ENCODE data around the gene LARP4. TPM values are rescaled to one million over a fixed set of nuclear protein-coding genes. Genes with fewer than 3 reads are reported as not detected.

The LARP4 gene
- total and polyA plus RNA-seq, 9 of the 15 experiments (the other 6 are each of a cell fraction or from before 2014, with no cell fraction given) = 31.6 to 84.5 (median 52.4) TPM

GRCh38 chr12:50400638-50401499, at the start of gene LARP4 (continued):
- TF ChIP-seq, protein P1, sequence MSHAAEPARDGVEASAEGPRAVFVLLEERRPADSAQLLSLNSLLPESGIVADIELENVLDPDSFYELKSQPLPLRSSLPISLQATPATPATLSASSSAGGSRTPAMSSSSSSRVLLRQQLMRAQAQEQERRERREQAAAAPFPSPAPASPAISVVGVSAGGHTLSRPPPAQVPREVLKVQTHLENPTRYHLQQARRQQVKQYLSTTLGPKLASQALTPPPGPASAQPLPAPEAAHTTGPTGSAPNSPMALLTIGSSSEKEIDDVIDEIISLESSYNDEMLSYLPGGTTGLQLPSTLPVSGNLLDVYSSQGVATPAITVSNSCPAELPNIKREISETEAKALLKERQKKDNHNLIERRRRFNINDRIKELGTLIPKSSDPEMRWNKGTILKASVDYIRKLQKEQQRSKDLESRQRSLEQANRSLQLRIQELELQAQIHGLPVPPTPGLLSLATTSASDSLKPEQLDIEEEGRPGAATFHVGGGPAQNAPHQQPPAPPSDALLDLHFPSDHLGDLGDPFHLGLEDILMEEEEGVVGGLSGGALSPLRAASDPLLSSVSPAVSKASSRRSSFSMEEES (CRISPR knock-in tag; IDR thresholded peaks at IDR 0.05) = 0 out of 2 replicates have a peak, but pooled peaks have one; percentile 5
- TF ChIP-seq MITF (IDR thresholded peaks at IDR 0.05) (0 out of 2 replicates have a peak, but pooled peaks have one; percentile 5), HNRNPLL (IDR thresholded peaks at IDR 0.05; ENCODE audit: low read depth, low read length, poor library complexity, severe bottlenecking) (peak; percentile 46), NR3C1 (CRISPR knock-in tag; IDR thresholded peaks at IDR 0.05) (no peak), ZMIZ1 (IDR thresholded peaks at IDR 0.05; ENCODE audit: low read depth in 2 of 2, low read length in 2 of 2) (peak in 1 of 2 experiments; percentile 60; a peak in 1 of 4 replicates), ZNF699 (CRISPR knock-in tag; IDR thresholded peaks at IDR 0.05; ENCODE audit: insufficient replicate concordance) (no peak), ADNP (tag; IDR thresholded peaks at IDR 0.05) (no peak), MEF2A (IDR thresholded peaks at IDR 0.05; ENCODE audit: control insufficient read depth, low read depth, low read length) (no peak), ARID2 (IDR thresholded peaks at IDR 0.05) (no peak), MIER1 (IDR thresholded peaks at IDR 0.05; ENCODE audit: low read depth) (no peak; the same call in 1 of the 2 replicates), BRCA1 (IDR thresholded peaks at IDR 0.05) (no peak), BRCA1 (CRISPR knock-in tag; IDR thresholded peaks at IDR 0.05) (no peak; the same call in 1 of the 2 replicates), GTF2A2 (tag; IDR thresholded peaks at IDR 0.05) (no peak), GTF2F1 (IDR thresholded peaks at IDR 0.05; ENCODE audit: low read depth, low read length) (0 out of 2 replicates have a peak, but pooled peaks have one; percentile 55), ZNF140 (CRISPR knock-in tag; IDR thresholded peaks at IDR 0.05) (no peak), ZNF717 (CRISPR knock-in tag; IDR thresholded peaks at IDR 0.05) (no peak), ZBTB1 (CRISPR knock-in tag; IDR thresholded peaks at IDR 0.05; ENCODE audit: borderline replicate concordance, low read depth) (peak; percentile 8; the same call in 1 of the 2 replicates)
- TF ChIP-seq, protein P2, sequence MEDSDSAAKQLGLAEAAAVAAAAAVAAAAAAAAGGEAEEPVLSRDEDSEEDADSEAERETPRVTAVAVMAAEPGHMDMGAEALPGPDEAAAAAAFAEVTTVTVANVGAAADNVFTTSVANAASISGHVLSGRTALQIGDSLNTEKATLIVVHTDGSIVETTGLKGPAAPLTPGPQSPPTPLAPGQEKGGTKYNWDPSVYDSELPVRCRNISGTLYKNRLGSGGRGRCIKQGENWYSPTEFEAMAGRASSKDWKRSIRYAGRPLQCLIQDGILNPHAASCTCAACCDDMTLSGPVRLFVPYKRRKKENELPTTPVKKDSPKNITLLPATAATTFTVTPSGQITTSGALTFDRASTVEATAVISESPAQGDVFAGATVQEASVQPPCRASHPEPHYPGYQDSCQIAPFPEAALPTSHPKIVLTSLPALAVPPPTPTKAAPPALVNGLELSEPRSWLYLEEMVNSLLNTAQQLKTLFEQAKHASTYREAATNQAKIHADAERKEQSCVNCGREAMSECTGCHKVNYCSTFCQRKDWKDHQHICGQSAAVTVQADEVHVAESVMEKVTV (CRISPR knock-in tag; IDR thresholded peaks at IDR 0.05) = no peak
